Hematopoietic multipotent progenitor cell treated with erythropoietin and hydrocortisone succinate and interleukin-3 and kit ligand, for 8 days (in vitro differentiated cells): ENCODE results near the gene OSBPL9.
"Not testable (repeated sequence)": the region's sequence is repeated elsewhere in the genome, so short reads cannot be mapped to it uniquely, and the experiment has no call there.

Experiments
- DNase-seq: peaks from one replicate; pipeline ENCODE4 v3.0.0-alpha.2; 2015

OSBPL9 gene

DNA sequence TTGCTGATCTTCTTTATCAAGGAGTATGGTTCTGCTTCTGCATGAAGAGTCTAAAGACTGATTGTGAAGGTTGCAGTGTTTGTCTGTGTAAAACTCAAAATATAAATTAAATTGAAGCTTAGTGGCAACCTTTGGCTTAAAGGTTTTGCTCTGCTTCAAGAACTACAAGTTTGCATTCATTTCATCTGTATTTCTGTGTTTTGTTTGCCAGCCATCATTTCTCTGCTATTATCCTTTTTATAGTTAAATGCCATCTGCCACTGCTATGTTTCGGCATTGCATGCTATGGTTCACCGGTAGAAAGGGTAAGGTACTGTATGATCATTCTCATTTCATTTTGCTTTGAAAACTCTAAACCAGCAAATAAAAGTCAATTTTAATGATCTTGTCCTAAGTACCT lies 52.9 kb downstream of the OSBPL9 start:
- DNase-seq, result no peak

GRCh38 chr1:51671527-51672325 lies 54.8 kb downstream of the OSBPL9 start:
- no peak for DNase-seq

- DNase-seq, result no peak
Measured at GRCh38 chr1:51673279-51673678, 56.4 kb downstream of the OSBPL9 start.

- no peak for DNase-seq
Measured at GRCh38 chr1:51675177-51675780, 58.4 kb downstream of the OSBPL9 start.

- DNase-seq, result no peak
Measured at GRCh38 chr1:51679435-51679834, 62.5 kb downstream of the OSBPL9 start.

- no peak for DNase-seq
Measured at GRCh38 chr1:51684776-51685175, 67.9 kb downstream of the OSBPL9 start.

DNA sequence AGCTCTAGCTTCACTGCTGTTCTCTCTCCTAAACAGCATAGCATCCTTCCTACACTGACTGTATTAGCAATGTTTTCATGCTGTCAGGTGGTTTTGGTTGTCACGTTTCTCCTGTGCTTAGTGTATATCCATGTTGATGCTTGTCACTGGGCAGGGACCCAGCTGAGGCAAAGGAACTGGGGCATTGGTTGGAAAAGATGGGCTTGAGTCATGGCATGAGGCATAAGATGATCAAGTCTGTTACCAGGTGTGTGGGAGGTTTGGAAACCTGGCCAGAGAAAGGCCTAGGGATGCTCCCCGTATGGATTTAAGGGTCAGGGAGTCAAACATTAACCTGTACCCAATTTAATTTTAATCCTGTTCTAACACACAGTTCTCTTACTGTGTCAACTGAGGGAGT lies 69.6 kb downstream of the OSBPL9 start:
- no peak for DNase-seq

DNA sequence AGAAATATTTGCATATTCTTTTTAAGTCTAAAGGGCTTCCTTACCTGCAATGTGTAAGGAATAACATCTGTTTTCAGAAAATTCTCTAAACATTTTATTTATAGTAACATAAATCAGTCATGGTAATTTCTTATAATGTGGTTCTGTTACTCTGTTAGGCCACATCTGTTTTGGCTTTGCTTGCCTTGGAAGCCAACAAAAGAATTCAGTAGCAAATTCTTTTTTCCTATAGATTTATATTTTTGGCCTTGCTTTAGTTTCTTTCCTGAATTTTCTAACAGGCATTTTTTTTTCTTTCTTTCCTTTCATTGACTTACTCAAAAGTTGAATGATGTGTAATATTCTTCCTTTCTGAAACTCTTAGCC lies 72.2 kb downstream of the OSBPL9 start:
- no peak for DNase-seq

- no peak for DNase-seq
Measured at GRCh38 chr1:51689643-51690042, 72.8 kb downstream of the OSBPL9 start.

GRCh38 chr1:51690285-51690961 lies 73.5 kb downstream of the OSBPL9 start:
- DNase-seq, result no peak

DNA sequence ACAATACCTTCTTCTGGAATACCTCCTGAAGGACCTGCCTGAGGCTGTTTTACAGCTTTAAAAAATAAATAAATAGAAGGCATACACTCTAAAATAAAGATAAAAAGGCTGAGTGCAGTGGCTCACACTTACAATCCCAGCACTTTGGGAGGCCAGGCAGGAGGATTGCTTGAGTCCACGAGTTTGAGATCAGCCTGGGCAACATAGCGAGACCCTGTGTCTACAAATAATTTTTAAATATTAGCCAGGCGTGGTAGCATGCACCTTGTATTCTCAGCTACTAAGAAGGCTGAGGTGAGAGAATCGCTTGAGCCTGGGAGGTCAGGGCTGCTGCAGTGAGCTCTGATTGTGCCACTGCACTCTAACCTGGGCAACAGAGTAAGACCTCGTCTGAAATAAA lies 75.0 kb downstream of the OSBPL9 start:
- DNase-seq, result no peak

- no peak for DNase-seq
Measured at GRCh38 chr1:51693419-51694155, 76.7 kb downstream of the OSBPL9 start.

- DNase-seq, result no peak
Measured at GRCh38 chr1:51697166-51697565, 80.3 kb downstream of the OSBPL9 start.

DNA sequence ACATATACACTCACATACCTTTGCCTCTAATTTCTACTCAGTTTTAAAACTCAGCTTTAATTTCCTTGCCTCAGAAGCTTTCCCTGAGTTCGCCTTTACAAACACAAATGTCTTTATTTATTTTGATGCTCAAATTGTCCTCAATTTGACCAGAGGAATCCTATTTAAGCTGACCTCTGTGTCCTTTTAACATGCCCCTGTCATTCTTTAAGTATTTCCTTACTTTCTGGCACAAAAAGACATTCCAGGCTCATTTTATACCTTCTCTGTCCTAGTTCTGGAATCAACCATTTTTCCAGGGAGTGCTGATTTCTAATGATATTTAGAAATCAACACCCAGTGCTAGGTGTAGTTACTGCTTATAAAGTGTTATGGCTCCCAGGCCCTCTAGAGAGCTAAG lies 82.5 kb downstream of the OSBPL9 start:
- DNase-seq, result no peak

DNA sequence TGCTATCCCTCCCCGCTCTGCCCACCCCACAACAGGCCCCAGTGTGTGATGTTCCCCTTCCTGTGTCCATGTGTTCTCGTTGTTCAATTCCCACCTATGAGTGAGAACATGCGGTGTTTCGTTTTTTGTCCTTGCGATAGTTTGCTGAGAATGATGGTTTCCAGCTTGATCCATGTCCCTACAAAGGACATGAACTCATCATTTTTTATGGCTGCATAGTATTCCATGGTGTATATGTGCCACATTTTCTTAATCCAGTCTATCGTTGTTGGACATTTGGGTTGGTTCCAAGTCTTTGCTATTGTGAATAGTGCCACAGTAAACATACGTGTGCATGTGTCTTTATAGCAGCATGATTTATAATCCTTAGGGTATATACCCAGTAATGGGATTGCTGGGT lies 84.9 kb downstream of the OSBPL9 start:
- not testable (repeated sequence) for DNase-seq

DNA sequence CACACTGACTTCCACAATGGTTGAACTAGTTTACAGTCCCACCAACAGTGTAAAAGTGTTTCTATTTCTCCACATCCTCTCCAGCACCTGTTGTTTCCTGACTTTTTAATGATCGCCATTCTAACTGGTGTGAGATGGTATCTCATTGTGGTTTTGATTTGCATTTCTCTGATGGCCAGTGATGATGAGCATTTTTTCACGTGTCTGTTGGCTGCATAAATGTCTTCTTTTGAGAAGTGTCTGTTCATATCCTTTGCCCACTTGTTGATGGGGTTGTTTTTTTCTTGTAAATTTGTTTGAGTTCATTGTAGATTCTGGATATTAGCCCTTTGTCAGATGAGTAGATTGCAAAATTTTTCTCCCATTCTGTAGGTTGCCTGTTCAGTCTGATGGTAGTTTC lies 85.3 kb downstream of the OSBPL9 start:
- not testable (repeated sequence) for DNase-seq

DNA sequence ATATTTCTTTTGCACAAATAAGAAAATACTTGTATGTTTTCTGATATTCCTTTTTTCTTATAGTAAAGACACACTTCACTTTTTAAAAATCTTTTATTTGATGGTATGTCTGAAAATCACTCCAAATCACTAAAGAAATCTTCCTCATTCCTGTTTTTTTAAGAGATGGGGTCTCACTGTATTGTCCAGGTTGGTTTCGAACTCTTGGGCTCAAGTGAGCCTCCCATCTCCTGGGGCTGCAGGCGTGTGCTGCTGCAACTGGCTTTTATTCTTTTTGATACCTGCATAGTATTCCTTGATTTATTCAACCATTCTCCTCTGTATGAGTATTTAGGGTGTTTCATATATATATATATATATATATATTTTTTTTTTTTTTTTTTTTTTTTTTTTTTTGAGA lies 88.1 kb downstream of the OSBPL9 start:
- no peak for DNase-seq

DNA sequence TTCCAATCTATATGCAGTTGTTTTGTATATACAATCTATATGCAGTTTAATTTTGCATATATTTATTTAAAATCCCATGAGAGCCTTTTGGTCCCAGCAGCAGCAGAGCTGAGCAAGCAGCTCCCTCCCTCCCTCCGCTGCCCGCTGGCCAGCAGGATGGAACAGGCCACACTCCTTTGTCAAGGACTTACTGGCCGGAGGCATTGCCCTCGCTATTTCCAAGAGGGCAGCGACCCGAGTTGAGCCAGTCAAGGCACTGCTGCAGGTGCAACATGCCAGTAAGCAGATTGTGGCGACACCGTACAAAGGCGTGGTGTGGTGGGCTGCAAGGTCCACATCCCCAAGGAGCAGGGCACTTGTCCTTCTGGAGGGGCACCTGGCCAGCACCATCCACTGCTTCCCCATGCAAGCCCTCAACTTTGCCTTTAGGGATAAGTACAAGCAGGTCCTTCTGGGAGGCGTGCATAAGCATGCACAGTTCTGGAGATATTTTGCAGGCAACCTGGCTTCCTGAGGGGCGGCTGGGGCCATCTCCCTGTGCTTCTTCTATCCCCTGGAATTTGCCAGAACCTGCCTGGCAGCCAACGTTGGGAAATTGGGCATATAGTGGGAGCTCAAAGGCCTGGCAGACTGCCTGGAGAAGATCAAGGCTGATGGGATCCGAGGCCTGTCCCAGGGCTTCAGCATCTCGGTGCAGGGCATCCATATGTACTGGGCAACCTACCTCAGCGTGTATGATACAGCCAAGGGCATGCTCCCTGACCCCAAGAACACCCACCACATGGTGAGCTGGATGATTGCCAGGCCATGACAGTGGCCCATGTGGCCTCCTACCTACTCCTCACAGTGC lies 92.2 kb downstream of the OSBPL9 start:
- no peak for DNase-seq

- no peak for DNase-seq
Measured at GRCh38 chr1:51709951-51710350, 93.1 kb downstream of the OSBPL9 start.

GRCh38 chr1:51712590-51712989 lies 95.7 kb downstream of the OSBPL9 start:
- no peak for DNase-seq

DNA sequence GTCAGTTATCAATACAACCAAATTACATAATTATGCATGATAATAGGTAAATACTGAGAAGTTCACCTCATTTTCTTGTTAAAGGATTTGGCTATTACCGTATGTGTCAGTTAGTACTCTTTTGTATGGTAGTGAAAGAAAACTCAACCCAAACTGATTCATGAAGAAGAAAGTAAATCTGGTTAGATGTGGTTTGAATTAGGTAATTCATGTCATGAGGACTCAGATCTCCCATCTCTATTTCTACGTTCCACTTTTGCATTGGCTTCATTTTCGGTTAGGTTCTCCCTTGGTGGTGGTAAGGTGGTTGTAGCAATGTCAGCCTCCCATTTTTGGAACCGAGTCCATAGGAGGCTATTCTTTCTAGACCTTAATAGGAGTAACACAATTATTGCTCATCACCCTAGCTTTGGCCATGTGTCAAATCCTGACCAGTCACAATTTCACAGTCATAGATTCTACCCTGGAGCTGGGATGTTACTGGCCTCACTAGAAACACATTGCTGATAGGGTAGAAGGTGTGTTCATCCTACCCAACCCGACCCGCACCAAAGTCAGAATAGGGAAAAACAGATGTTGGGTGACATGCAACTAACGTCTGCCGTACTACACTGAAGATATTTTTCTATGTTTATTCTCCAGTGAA lies 97.6 kb downstream of the OSBPL9 start:
- DNase-seq, result no peak

- no peak for DNase-seq
Measured at GRCh38 chr1:51715369-51715768, 98.5 kb downstream of the OSBPL9 start.
